AG04450 (cell line): ENCODE measurements around the gene PDCD7. TPM values are rescaled to one million over a fixed set of nuclear protein-coding genes. Genes with fewer than 3 reads are reported as not detected.

Source experiments
- CTCF ChIA-PET: fragments of 300-600, 350-600 bp; formaldehyde crosslinking; extraction: SDS; loops from one replicate; lab custom pipeline; 2022; ENCODE audit warnings: antibody characterized with exemption, inconsistent platforms; lab: Charles Lee
- POLR2A ChIA-PET: fragments of 350-600 bp; formaldehyde crosslinking; extraction: SDS; loops from one replicate; lab custom pipeline; 2021; ENCODE audit warnings: antibody characterized with exemption, inconsistent platforms; lab: Yijun Ruan, JAX
- DNase-seq: peaks from one replicate; pipeline ENCODE4 v3.0.0-alpha.2; 2011; ENCODE audit warnings: low read depth, low spot score
- H3K27ac ChIP-seq: one replicate; pipeline ENCODE4 v1.5.1; 2012; ENCODE audit warnings: low read depth, low read length, control low read depth
- H3K27me3 ChIP-seq: one replicate; pipeline ENCODE4 v1.6.0; 2012; ENCODE audit warnings: low read length; ENCODE audit not compliant: control insufficient read depth, insufficient read depth
- H3K4me3 ChIP-seq: 2 replicates; pipeline ENCODE4 v1.5.1; 2011; ENCODE audit warnings: mild to moderate bottlenecking, low read depth, low read length, control low read depth
- H3K9me3 ChIP-seq: 2 replicates; pipeline ENCODE4 v1.5.1; 2012; ENCODE audit warnings: low read length; ENCODE audit not compliant: control insufficient read depth, insufficient read depth
- CTCF ChIP-seq: IDR thresholded peaks from 2 replicates; pipeline ENCODE4 v1.5.1; 2011; ENCODE audit warnings: low read depth, low read length, control low read depth, inconsistent platforms
- polyA plus RNA-seq: library from polyadenylated mRNA; depleted of rRNA; stranded (reverse); fragments of >200 nt; gene quantifications from 2 replicates; pipeline ENCODE4 v1.2.3, GENCODE V29; 2011; rRNA removed
- small RNA-seq: library from RNA; depleted of rRNA; stranded (forward); fragments of <200 nt; gene quantifications from one replicate; pipeline ENCODE3, GENCODE V24; 2012; ENCODE audit warnings: low read depth; ENCODE audit not compliant: insufficient read length

PDCD7 gene
- polyA plus RNA-seq, 1 experiment: 18.0 TPM

GRCh38 chr15:65067645-65068402, 65.8 kb downstream of the PDCD7 start, which contains the start of gene RASL12:
Gene RASL12 (minus strand): TSS chr15:65067991. CDS start chr15:65067835, 156 bp downstream.
- DNase-seq: no peak
- POLR2A ChIA-PET: interaction anchor here (0.5 to 2.9 kb wide), 7 partner anchors 9 to 237 kb away, joined by 3 to 32 read pairs (median 16); partner anchors contain the start of gene RNU5B-1
- Histone ChIP-seq H3K9me3 (no peaks in the 10 kb centered on the region), H3K4me3 (peak within 1 kb of the TSS; percentile 53), H3K27me3 (peaks cover 9% of the 10 kb centered on the region), H3K27ac (peak within 1 kb of the TSS; percentile 91)
- TF ChIP-seq CTCF: no peak
- CTCF ChIA-PET: interaction anchor here (1.0 to 4.1 kb wide), 6 partner anchors 10 to 34 kb away, joined by 3 to 27 read pairs (median 8); no protein-coding TSS in a partner anchor

Small RNA genes lying within 50 kb of the gene (small RNA-seq; reads per million reads assigned to genes)
- gene AC013553.1: not detected

Other genes with a start within 250 kb of the PDCD7 start
- gene ANKDD1A, start 221.9 kb downstream of the PDCD7 start, polyA plus RNA-seq: 4.0 and 5.4 TPM in 2 replicates
- 85.7 and 101 TPM in 2 replicates for gene SPG21, start 143.9 kb downstream of the PDCD7 start, polyA plus RNA-seq
- gene MTFMT, start 104.2 kb downstream of the PDCD7 start, polyA plus RNA-seq: 11.6 and 15.3 TPM in 2 replicates
- gene SLC51B, start 88.4 kb downstream of the PDCD7 start, polyA plus RNA-seq: 0.50 and 0.61 TPM in 2 replicates
- 11.4 and 13.8 TPM in 2 replicates for gene RASL12, start 65.8 kb downstream of the PDCD7 start, polyA plus RNA-seq
- not detected in 2 replicates for gene KBTBD13, start 57.1 kb downstream of the PDCD7 start, polyA plus RNA-seq
- gene UBAP1L, start 18.6 kb downstream of the PDCD7 start, polyA plus RNA-seq: 0.46 and 0.55 TPM in 2 replicates
- 39.2 and 58.3 TPM in 2 replicates for gene CLPX, start 51.5 kb upstream of the PDCD7 start, polyA plus RNA-seq
- gene CILP, start 77.7 kb upstream of the PDCD7 start, polyA plus RNA-seq: 0.52 and 0.61 TPM in 2 replicates
- 4.5 and 5.3 TPM in 2 replicates for gene PARP16, start 153.1 kb upstream of the PDCD7 start, polyA plus RNA-seq
- gene RNU5A-1, start 162.2 kb upstream of the PDCD7 start, polyA plus RNA-seq: not detected in 2 replicates
- not detected in 2 replicates for gene RNU5B-1, start 170.9 kb upstream of the PDCD7 start, polyA plus RNA-seq
- 0.11 and 0.16 TPM in 2 replicates for gene IGDCC3, start 244.2 kb upstream of the PDCD7 start, polyA plus RNA-seq